H1 (cell line): ENCODE results near the gene CAST. TPM values are rescaled to one million over a fixed set of nuclear protein-coding genes. Genes with fewer than 3 reads are reported as not detected.

ENCODE experiments used
- CBX8 ChIP-seq: fragments of 300-800, 300-1000 bp; sonication (generic); IDR thresholded peaks from 2 replicates; pipeline ENCODE4 v1.7.1; 2016; ENCODE audit warnings: low read depth, low read length, borderline replicate concordance
- GABPA ChIP-seq: IDR thresholded peaks from 2 replicates; pipeline ENCODE4 v1.6.1; 2011; ENCODE audit warnings: mild to moderate bottlenecking, low read length, moderate library complexity, borderline replicate concordance; ENCODE audit not compliant: insufficient read depth
- HDAC6 ChIP-seq: IDR thresholded peaks from one replicate; pipeline ENCODE4 v1.7.1; 2012; ENCODE audit warnings: low read depth, mild to moderate bottlenecking, inconsistent platforms, low read length, moderate library complexity
- KDM1A ChIP-seq: fragments of 200-600, 300-600 bp; sonication (generic); IDR thresholded peaks from 2 replicates; pipeline ENCODE4 v1.7.1; 2016; ENCODE audit warnings: mild to moderate bottlenecking, low read length, borderline replicate concordance
- MAFK ChIP-seq: IDR thresholded peaks from 2 replicates; pipeline ENCODE4 v1.6.1; 2012; ENCODE audit warnings: low read depth, mild to moderate bottlenecking, improper control_type of control experiment, low read length
- PHF8 ChIP-seq: fragments of 200-600 bp; sonication (generic); conservative IDR thresholded peaks from 2 replicates; pipeline ENCODE4 v1.7.1; 2012; ENCODE audit warnings: low read depth, mild to moderate bottlenecking, inconsistent platforms, low read length, moderate library complexity
- RBBP5 ChIP-seq: IDR thresholded peaks from 2 replicates; pipeline ENCODE4 v1.7.1; 2012; ENCODE audit warnings: low read depth, mild to moderate bottlenecking, inconsistent platforms, low read length, moderate library complexity, borderline replicate concordance
- SAP30 ChIP-seq: fragments of 300-600 bp; sonication (generic); IDR thresholded peaks from 2 replicates; pipeline ENCODE4 v1.7.1; 2012; ENCODE audit warnings: low read length, moderate library complexity, mild to moderate bottlenecking, inconsistent platforms; ENCODE audit not compliant: insufficient read depth, insufficient replicate concordance
- SIN3A ChIP-seq, 2 experiments: IDR thresholded peaks in 1 of 2; conservative IDR thresholded peaks in 1 of 2; 2 replicates each; pipeline ENCODE4 v1.6.1; 2011 to 2012; ENCODE audit warnings: low read length in 2 of 2, improper control_type of control experiment in 1 of 2, low read depth in 1 of 2, mild to moderate bottlenecking in 1 of 2
- SIX5 ChIP-seq: IDR thresholded peaks from 2 replicates; pipeline ENCODE4 v1.6.1; 2011; ENCODE audit warnings: mild to moderate bottlenecking, low read depth, low read length
- TAF1 ChIP-seq: IDR thresholded peaks from 2 replicates; pipeline ENCODE4 v1.6.1; 2011; ENCODE audit warnings: mild to moderate bottlenecking, low read depth, low read length
- polyA plus RNA-seq, 7 experiments: library from polyadenylated mRNA; depleted of rRNA in 3 of 7; stranded (reverse) in 5 of 7; unstranded in 2 of 7; fragments of >200 nt in 5 of 7; fragments of 200-250 nt in 2 of 7; gene quantifications; 1 replicate in 5 of 7; 2 replicates in 1 of 7; 4 replicates in 1 of 7; pipeline versions ENCODE4 v1.2.1 to v1.2.3, GENCODE V29; 2011 to 2013; ENCODE audit warnings: missing spikeins in 2 of 7, mixed read lengths in 2 of 7
- total RNA-seq: library from RNA; stranded (reverse); fragmentation: NEBNext Ultra II Directional; extraction: Animal tissue kit (Norgen Biotek cat#: 25700); gene quantifications from 2 replicates; pipeline ENCODE4 v1.2.1, GENCODE V29; 2021
- TF ChIP-seq, protein P1 (sequence below): fragments of 300-600 bp; sonication (generic); IDR thresholded peaks from 2 replicates; pipeline ENCODE4 v1.7.1; 2012; ENCODE audit warnings: low read length, moderate library complexity, mild to moderate bottlenecking, inconsistent platforms; ENCODE audit not compliant: insufficient replicate concordance

The CAST gene
- total and polyA plus RNA-seq, 2 of the 8 experiments (the other 6 are each of a cell fraction or from before 2014, with no cell fraction given) = 9.0 to 48.2 TPM

DNA sequence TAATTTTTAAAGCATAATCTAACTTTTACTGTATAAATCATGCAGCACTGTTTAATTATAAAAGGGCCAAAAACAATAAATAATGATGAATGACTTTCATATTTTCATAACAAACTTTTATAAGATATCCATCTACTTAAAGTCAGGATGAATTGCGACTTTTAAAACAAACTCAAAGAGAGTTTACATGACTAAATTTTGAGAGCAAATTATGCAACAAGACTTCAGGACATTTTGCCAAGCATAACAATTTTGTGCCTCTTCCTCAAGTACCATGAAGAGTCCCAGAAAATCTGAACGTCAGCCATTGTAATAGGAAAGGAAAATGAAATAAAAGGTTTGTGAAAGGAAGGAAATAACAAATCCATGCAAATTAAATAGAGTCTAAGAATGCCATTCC lies 121.2 kb downstream of the CAST start (continued):
- TF ChIP-seq, protein P1, sequence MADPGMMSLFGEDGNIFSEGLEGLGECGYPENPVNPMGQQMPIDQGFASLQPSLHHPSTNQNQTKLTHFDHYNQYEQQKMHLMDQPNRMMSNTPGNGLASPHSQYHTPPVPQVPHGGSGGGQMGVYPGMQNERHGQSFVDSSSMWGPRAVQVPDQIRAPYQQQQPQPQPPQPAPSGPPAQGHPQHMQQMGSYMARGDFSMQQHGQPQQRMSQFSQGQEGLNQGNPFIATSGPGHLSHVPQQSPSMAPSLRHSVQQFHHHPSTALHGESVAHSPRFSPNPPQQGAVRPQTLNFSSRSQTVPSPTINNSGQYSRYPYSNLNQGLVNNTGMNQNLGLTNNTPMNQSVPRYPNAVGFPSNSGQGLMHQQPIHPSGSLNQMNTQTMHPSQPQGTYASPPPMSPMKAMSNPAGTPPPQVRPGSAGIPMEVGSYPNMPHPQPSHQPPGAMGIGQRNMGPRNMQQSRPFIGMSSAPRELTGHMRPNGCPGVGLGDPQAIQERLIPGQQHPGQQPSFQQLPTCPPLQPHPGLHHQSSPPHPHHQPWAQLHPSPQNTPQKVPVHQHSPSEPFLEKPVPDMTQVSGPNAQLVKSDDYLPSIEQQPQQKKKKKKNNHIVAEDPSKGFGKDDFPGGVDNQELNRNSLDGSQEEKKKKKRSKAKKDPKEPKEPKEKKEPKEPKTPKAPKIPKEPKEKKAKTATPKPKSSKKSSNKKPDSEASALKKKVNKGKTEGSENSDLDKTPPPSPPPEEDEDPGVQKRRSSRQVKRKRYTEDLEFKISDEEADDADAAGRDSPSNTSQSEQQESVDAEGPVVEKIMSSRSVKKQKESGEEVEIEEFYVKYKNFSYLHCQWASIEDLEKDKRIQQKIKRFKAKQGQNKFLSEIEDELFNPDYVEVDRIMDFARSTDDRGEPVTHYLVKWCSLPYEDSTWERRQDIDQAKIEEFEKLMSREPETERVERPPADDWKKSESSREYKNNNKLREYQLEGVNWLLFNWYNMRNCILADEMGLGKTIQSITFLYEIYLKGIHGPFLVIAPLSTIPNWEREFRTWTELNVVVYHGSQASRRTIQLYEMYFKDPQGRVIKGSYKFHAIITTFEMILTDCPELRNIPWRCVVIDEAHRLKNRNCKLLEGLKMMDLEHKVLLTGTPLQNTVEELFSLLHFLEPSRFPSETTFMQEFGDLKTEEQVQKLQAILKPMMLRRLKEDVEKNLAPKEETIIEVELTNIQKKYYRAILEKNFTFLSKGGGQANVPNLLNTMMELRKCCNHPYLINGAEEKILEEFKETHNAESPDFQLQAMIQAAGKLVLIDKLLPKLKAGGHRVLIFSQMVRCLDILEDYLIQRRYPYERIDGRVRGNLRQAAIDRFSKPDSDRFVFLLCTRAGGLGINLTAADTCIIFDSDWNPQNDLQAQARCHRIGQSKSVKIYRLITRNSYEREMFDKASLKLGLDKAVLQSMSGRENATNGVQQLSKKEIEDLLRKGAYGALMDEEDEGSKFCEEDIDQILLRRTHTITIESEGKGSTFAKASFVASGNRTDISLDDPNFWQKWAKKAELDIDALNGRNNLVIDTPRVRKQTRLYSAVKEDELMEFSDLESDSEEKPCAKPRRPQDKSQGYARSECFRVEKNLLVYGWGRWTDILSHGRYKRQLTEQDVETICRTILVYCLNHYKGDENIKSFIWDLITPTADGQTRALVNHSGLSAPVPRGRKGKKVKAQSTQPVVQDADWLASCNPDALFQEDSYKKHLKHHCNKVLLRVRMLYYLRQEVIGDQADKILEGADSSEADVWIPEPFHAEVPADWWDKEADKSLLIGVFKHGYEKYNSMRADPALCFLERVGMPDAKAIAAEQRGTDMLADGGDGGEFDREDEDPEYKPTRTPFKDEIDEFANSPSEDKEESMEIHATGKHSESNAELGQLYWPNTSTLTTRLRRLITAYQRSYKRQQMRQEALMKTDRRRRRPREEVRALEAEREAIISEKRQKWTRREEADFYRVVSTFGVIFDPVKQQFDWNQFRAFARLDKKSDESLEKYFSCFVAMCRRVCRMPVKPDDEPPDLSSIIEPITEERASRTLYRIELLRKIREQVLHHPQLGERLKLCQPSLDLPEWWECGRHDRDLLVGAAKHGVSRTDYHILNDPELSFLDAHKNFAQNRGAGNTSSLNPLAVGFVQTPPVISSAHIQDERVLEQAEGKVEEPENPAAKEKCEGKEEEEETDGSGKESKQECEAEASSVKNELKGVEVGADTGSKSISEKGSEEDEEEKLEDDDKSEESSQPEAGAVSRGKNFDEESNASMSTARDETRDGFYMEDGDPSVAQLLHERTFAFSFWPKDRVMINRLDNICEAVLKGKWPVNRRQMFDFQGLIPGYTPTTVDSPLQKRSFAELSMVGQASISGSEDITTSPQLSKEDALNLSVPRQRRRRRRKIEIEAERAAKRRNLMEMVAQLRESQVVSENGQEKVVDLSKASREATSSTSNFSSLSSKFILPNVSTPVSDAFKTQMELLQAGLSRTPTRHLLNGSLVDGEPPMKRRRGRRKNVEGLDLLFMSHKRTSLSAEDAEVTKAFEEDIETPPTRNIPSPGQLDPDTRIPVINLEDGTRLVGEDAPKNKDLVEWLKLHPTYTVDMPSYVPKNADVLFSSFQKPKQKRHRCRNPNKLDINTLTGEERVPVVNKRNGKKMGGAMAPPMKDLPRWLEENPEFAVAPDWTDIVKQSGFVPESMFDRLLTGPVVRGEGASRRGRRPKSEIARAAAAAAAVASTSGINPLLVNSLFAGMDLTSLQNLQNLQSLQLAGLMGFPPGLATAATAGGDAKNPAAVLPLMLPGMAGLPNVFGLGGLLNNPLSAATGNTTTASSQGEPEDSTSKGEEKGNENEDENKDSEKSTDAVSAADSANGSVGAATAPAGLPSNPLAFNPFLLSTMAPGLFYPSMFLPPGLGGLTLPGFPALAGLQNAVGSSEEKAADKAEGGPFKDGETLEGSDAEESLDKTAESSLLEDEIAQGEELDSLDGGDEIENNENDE = no peak
- TF ChIP-seq PHF8 (no peak), TAF1 (no peak), GABPA (no peak), MAFK (no peak), KDM1A (no peak), SIX5 (no peak), SIN3A (conservative IDR thresholded peaks at IDR 0.05 in 1 of 2, IDR thresholded peaks at IDR 0.05 in 1 of 2; ENCODE audit: low read depth in 1 of 2, low read length in 2 of 2) (no peak), RBBP5 (no peak), CBX8 (no peak), HDAC6 (no peak), SAP30 (no peak)
